IMR-90 (cell line): ENCODE measurements around the gene ATP13A1. TPM values are rescaled to one million over a fixed set of nuclear protein-coding genes. Genes with fewer than 3 reads are reported as not detected.

ENCODE experiments used
- ATAC-seq: fragments of 200-7000 bp; cut with Tn5 transposase; 2 replicates; pipeline ENCODE4 v1.9.1; 2020; ENCODE audit warnings: low read depth, mild to moderate bottlenecking, moderate library complexity
- BruUV-seq: library from RNA; stranded (reverse); fragments of 400-500 nt; replicated peaks from 2 replicates; lab custom pipeline; 2021; lab: Mats Ljungman, UMichigan
- CTCF ChIA-PET: fragments of 300-600 bp; formaldehyde crosslinking; extraction: SDS; loops from one replicate; lab custom pipeline; 2021; ENCODE audit warnings: antibody characterized with exemption; lab: Yijun Ruan, JAX
- POLR2A ChIA-PET: fragments of 300-600 bp; sonication (Branson Sonifier 250); formaldehyde crosslinking; loops from one replicate; lab custom pipeline; 2022; ENCODE audit warnings: antibody characterized with exemption; ENCODE audit not compliant: unreplicated experiment; lab: Charles Lee
- DNase-seq: peaks from one replicate; pipeline ENCODE4 v3.0.0; 2013
- H2AFZ ChIP-seq: replicated peaks from 2 replicates; pipeline ENCODE3; 2013; ENCODE audit warnings: low read length, mild to moderate bottlenecking; ENCODE audit not compliant: poor library complexity
- H2AK5ac ChIP-seq: 2 replicates; pipeline ENCODE4 v1.6.1; 2013; ENCODE audit warnings: low read depth, low read length, inconsistent platforms
- H2AK9ac ChIP-seq: replicated peaks from 2 replicates; pipeline ENCODE3; 2013; ENCODE audit warnings: mild to moderate bottlenecking, low read depth, low read length, moderate library complexity; ENCODE audit not compliant: poor library complexity
- H2BK120ac ChIP-seq: 2 replicates; pipeline ENCODE4 v1.6.1; 2013; ENCODE audit warnings: low read depth, low read length, inconsistent platforms
- H2BK15ac ChIP-seq: 3 replicates; pipeline ENCODE4 v1.6.1; 2013; ENCODE audit warnings: low read depth, low read length, inconsistent platforms
- H2BK20ac ChIP-seq: 2 replicates; pipeline ENCODE4 v1.6.1; 2013; ENCODE audit warnings: low read depth, mild to moderate bottlenecking, inconsistent platforms, low read length, moderate library complexity
- H2BK5ac ChIP-seq: 2 replicates; pipeline ENCODE4 v1.6.1; 2013; ENCODE audit warnings: mild to moderate bottlenecking, low read depth, low read length, inconsistent platforms; ENCODE audit not compliant: poor library complexity, severe bottlenecking
- H3K14ac ChIP-seq: replicated peaks from 2 replicates; pipeline ENCODE4 v1.6.1; 2013; ENCODE audit warnings: low read depth, low read length, inconsistent platforms
- H3K18ac ChIP-seq: 2 replicates; pipeline ENCODE4 v1.6.1; 2013; ENCODE audit warnings: low read depth, low read length, control low read depth
- H3K23ac ChIP-seq: 2 replicates; pipeline ENCODE4 v1.6.1; 2013; ENCODE audit warnings: low read depth, low read length, inconsistent platforms
- H3K27ac ChIP-seq: 2 replicates; pipeline ENCODE4 v1.5.1; 2013; ENCODE audit warnings: mild to moderate bottlenecking, control low read depth, low read length; ENCODE audit not compliant: insufficient read depth
- H3K27me3 ChIP-seq: 2 replicates; pipeline ENCODE4 v1.6.1; 2013; ENCODE audit warnings: low read length; ENCODE audit not compliant: control insufficient read depth, insufficient read depth
- H3K36me3 ChIP-seq: 2 replicates; pipeline ENCODE4 v1.6.1; 2013; ENCODE audit warnings: low read length, mixed read lengths; ENCODE audit not compliant: control insufficient read depth, insufficient read depth
- H3K4ac ChIP-seq: 2 replicates; pipeline ENCODE4 v1.6.1; 2013; ENCODE audit warnings: low read depth, low read length, inconsistent platforms
- H3K4me1 ChIP-seq: 2 replicates; pipeline ENCODE4 v1.6.1; 2013; ENCODE audit warnings: low read length, mixed read lengths; ENCODE audit not compliant: control insufficient read depth, insufficient read depth
- H3K4me2 ChIP-seq: 2 replicates; pipeline ENCODE4 v1.6.1; 2013; ENCODE audit warnings: low read depth, mild to moderate bottlenecking, control low read depth, low read length, moderate library complexity
- H3K4me3 ChIP-seq: 2 replicates; pipeline ENCODE4 v1.5.1; 2013; ENCODE audit warnings: low read depth, mild to moderate bottlenecking, control low read depth, low read length, moderate library complexity; ENCODE audit not compliant: insufficient read depth
- H3K56ac ChIP-seq: 2 replicates; pipeline ENCODE4 v1.6.1; 2013; ENCODE audit warnings: low read length, inconsistent platforms; ENCODE audit not compliant: insufficient read depth; ENCODE audit errors: extremely low read depth
- H3K79me1 ChIP-seq, 2 experiments: 2 replicates each; pipeline ENCODE4 v1.6.1; 2013; ENCODE audit warnings: low read length in 2 of 2, inconsistent platforms in 1 of 2, low read depth in 1 of 2
- H3K9ac ChIP-seq: 2 replicates; pipeline ENCODE4 v1.6.1; 2013; ENCODE audit warnings: low read depth, low read length, control low read depth
- H3K9me1 ChIP-seq: 2 replicates; pipeline ENCODE4 v1.6.1; 2013; ENCODE audit warnings: low read length, inconsistent platforms; ENCODE audit not compliant: insufficient read depth
- H3K9me3 ChIP-seq: 2 replicates; pipeline ENCODE4 v1.6.1; 2013; ENCODE audit warnings: low read length; ENCODE audit not compliant: control insufficient read depth, insufficient read depth
- H4K20me1 ChIP-seq: 2 replicates; pipeline ENCODE4 v1.6.1; 2013; ENCODE audit warnings: low read length, inconsistent platforms; ENCODE audit not compliant: insufficient read depth
- H4K5ac ChIP-seq: 2 replicates; pipeline ENCODE4 v1.6.1; 2013; ENCODE audit warnings: mild to moderate bottlenecking, low read depth, low read length, control low read depth
- H4K8ac ChIP-seq, 2 experiments: 2 replicates each; pipeline ENCODE4 v1.6.1; 2013; ENCODE audit warnings: low read depth in 2 of 2, low read length in 2 of 2, control low read depth in 1 of 2, inconsistent platforms in 1 of 2
- H4K91ac ChIP-seq: 2 replicates; pipeline ENCODE4 v1.6.1; 2013; ENCODE audit warnings: low read depth, low read length, inconsistent platforms; ENCODE audit not compliant: insufficient read depth
- CEBPB ChIP-seq: IDR thresholded peaks from 2 replicates; pipeline ENCODE4 v1.6.1; 2012; ENCODE audit warnings: low read depth, low read length, improper control_type of control experiment
- CHD1 ChIP-seq: IDR thresholded peaks from 2 replicates; pipeline ENCODE4 v1.6.1; 2012; ENCODE audit warnings: low read depth, low read length, improper control_type of control experiment
- ELK1 ChIP-seq: fragments of 150-350 bp; IDR thresholded peaks from 2 replicates; pipeline ENCODE4 v1.6.1; 2016; ENCODE audit warnings: low read depth, mild to moderate bottlenecking, low read length, moderate library complexity, borderline replicate concordance
- MAZ ChIP-seq: IDR thresholded peaks from 2 replicates; pipeline ENCODE4 v1.6.1; 2012; ENCODE audit warnings: low read depth, mild to moderate bottlenecking, low read length, improper control_type of control experiment, moderate library complexity, borderline replicate concordance
- MXI1 ChIP-seq: IDR thresholded peaks from 2 replicates; pipeline ENCODE4 v1.6.1; 2012; ENCODE audit warnings: low read depth, mild to moderate bottlenecking, low read length, moderate library complexity, borderline replicate concordance
- WGBS, 2 experiments: methylation state at CpG; one replicate each; pipeline versions ENCODE4 v1.1.5 to v1.1.7; 2013; ENCODE audit warnings: missing lambda C conversion rate in 2 of 2; ENCODE audit not compliant: insufficient read length in 1 of 2; ENCODE audit errors: extremely low coverage in 2 of 2; 5-methylcytosine and 5-hydroxymethylcytosine counted together
- dilution Hi-C: fragments of 300-500 bp; cut with HindIII; formaldehyde crosslinking; loops from one replicate; pipeline ENCODE4 v1.14.3; 2018; ENCODE audit warnings: low sequenced_read_pairs; ENCODE audit not compliant: unreplicated experiment
- in situ Hi-C: fragments of 300-500 bp; cut with MboI; formaldehyde crosslinking; loops from 3 replicates; pipeline ENCODE4 v1.14.3; 2019; ENCODE audit warnings: low sequenced_read_pairs, inconsistent platforms, mixed read lengths
- intact Hi-C: fragments of 100-400 bp; cut with micrococcal nuclease; formaldehyde crosslinking; loops from 2 replicates; pipeline ENCODE4 v1.10.0; 2022
- polyA plus RNA-seq, 3 experiments: library from polyadenylated mRNA; depleted of rRNA; stranded (reverse); fragments of >200 nt; gene quantifications; 2 replicates each; pipeline ENCODE4 v1.2.3, GENCODE V29; 2012; ENCODE audit warnings: low replicate concordance in 1 of 3
- total RNA-seq: library from RNA; depleted of rRNA; stranded (reverse); fragments of >200 nt; gene quantifications from 2 replicates; pipeline ENCODE4 v1.2.3, GENCODE V29; 2012

Gene ATP13A1
- total and polyA plus RNA-seq, 2 of the 4 experiments (the other 2 are of a cell fraction) = 13.3 to 43.8 TPM

GRCh38 chr19:19655051-19655594 is 8.4 kb downstream of the ATP13A1 start:
- no peak overlapping the region for H2AFZ ChIP-seq
- WGBS, 2 experiments = 80% methylated on average over 3 of the region's 22 CpGs; no CpG with 5 or more reads in 1 of the 2 experiments
- H2AK5ac ChIP-seq = no peak overlapping the region
- CTCF ChIA-PET = no interaction called here
- H3K27ac ChIP-seq = no peak overlapping the region
- no peak overlapping the region for H2BK15ac ChIP-seq
- BruUV-seq = no TSS peak
- H4K5ac ChIP-seq = no peak overlapping the region
- no peaks in the 10 kb centered on the region; the same call in 1 of the 2 replicates for H3K4me1 ChIP-seq
- H4K91ac ChIP-seq = no peak overlapping the region
- TF ChIP-seq MXI1 (no peak), MAZ (no peak), CHD1 (no peak), ELK1 (no peak), CEBPB (no peak)
- H3K18ac ChIP-seq = no peak overlapping the region
- no peak overlapping the region for H3K14ac ChIP-seq
- intact Hi-C loops = no loop called here
- H2BK120ac ChIP-seq = no peak overlapping the region
- in situ Hi-C loops = no loop called here
- no peak overlapping the region for H2BK5ac ChIP-seq
- DNase-seq (no peak), ATAC-seq (no peak)
- H3K9me3 ChIP-seq = no peaks in the 10 kb centered on the region
- no peaks in the 10 kb centered on the region for H3K27me3 ChIP-seq
- no peak overlapping the region for H3K56ac ChIP-seq
- H3K79me1 ChIP-seq = peaks cover 8 to 18% of the 10 kb centered on the region in 2 experiments
- H2BK20ac ChIP-seq = no peak overlapping the region
- H3K4me3 ChIP-seq = no peak overlapping the region
- peaks cover 6% of the 10 kb centered on the region for H3K9me1 ChIP-seq
- H2AK9ac ChIP-seq = no peak overlapping the region
- no peak overlapping the region for H3K4ac ChIP-seq
- no peak overlapping the region for H3K23ac ChIP-seq
- POLR2A ChIA-PET = no interaction called here
- no peak overlapping the region for H3K4me2 ChIP-seq
- H3K9ac ChIP-seq = no peak overlapping the region
- dilution Hi-C loops = no loop called here
- peaks cover 15% of the 10 kb centered on the region for H4K20me1 ChIP-seq
- H4K8ac ChIP-seq = no peak overlapping the region
- peaks cover 87% of the 10 kb centered on the region for H3K36me3 ChIP-seq
